ENCODE results near the gene IFT20. TPM values are rescaled to one million over a fixed set of nuclear protein-coding genes. Genes with fewer than 3 reads are reported as not detected.

Gene IFT20
- total and polyA plus RNA-seq, 2 experiments from 2014 or later, result 41.9 to 73.8 TPM

DNA sequence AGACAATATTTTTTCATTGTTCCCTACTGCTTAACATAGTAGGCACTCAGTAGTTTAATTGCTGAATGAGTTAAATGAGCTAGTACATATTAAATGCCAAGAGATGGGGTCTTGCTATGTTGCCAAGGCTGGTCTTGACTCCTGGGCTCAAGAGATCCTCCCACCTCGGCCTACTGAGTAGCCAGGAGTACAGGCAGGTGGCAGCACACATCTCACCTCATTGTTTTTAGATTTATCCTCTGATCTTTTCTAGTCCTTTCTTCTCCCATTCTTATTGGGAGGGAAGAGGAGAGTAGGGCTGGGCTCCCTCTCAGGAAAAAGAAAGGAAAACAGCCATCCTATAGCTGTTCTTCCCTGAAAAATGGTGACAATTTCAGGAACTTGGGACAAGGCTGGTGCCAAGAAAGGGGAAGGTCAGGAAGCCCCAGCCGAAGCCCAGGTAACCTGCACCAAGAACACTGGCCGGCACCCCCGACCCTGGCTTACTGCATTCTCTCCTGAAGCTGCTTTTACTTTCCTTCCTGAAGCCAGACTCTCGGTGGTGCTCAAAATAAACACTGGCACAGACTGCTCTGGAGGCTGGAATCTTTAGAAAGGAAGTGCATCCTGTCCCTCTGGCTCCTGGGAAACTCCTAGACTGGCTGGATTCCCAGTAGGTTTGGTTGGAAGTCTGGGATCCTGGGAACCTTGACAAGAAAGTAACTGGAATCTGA is 2.9 kb upstream of the IFT20 start:
- Histone ChIP-seq H3K36me3 (peaks cover 32% of the 10 kb centered on the region), H3K9me3 (ENCODE audit: low read depth) (no peaks in the 10 kb centered on the region), H3K27ac (no peak overlapping the region), H3K4me3 (no peak overlapping the region), H3K4me1 (ENCODE audit: low read depth) (peaks cover 4% of the 10 kb centered on the region), H3K27me3 (no peaks in the 10 kb centered on the region)
- TF ChIP-seq, protein P1, sequence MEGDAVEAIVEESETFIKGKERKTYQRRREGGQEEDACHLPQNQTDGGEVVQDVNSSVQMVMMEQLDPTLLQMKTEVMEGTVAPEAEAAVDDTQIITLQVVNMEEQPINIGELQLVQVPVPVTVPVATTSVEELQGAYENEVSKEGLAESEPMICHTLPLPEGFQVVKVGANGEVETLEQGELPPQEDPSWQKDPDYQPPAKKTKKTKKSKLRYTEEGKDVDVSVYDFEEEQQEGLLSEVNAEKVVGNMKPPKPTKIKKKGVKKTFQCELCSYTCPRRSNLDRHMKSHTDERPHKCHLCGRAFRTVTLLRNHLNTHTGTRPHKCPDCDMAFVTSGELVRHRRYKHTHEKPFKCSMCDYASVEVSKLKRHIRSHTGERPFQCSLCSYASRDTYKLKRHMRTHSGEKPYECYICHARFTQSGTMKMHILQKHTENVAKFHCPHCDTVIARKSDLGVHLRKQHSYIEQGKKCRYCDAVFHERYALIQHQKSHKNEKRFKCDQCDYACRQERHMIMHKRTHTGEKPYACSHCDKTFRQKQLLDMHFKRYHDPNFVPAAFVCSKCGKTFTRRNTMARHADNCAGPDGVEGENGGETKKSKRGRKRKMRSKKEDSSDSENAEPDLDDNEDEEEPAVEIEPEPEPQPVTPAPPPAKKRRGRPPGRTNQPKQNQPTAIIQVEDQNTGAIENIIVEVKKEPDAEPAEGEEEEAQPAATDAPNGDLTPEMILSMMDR (IDR thresholded peaks at IDR 0.05; ENCODE audit: low read depth, low read length), result no peak
- peak in 1 of 2 donors; percentile 61 for DNase-seq (ENCODE audit: low read depth in 1 of 2, low spot score in 1 of 2)

GRCh38 chr17:28335959-28336871 is 943 bp upstream of the IFT20 start:
- TF ChIP-seq, protein P1 (IDR thresholded peaks at IDR 0.05; ENCODE audit: low read depth, low read length), result no peak
- peaks cover 12% of the 10 kb centered on the region for H3K36me3 ChIP-seq
- peak overlapping the region; percentile 70 for H3K4me3 ChIP-seq
- H3K27me3 ChIP-seq, result no peaks in the 10 kb centered on the region
- peaks cover 4% of the 10 kb centered on the region for H3K4me1 ChIP-seq (ENCODE audit: low read depth)
- peak; percentile 83 to 94 for DNase-seq (ENCODE audit: low read depth in 1 of 2, low spot score in 1 of 2)
- H3K27ac ChIP-seq, result peak overlapping the region; percentile 93
- H3K9me3 ChIP-seq (ENCODE audit: low read depth), result no peaks in the 10 kb centered on the region

GRCh38 chr17:28334666-28335200 is 539 bp downstream of the IFT20 start:
- H3K36me3 ChIP-seq, result no peaks in the 10 kb centered on the region
- H3K27ac ChIP-seq, result peak overlapping the region; percentile 73
- H3K9me3 ChIP-seq (ENCODE audit: low read depth), result no peaks in the 10 kb centered on the region
- H3K4me3 ChIP-seq, result peak overlapping the region; percentile 75
- no peaks in the 10 kb centered on the region for H3K27me3 ChIP-seq
- peaks cover 4% of the 10 kb centered on the region for H3K4me1 ChIP-seq (ENCODE audit: low read depth)
- TF ChIP-seq, protein P1 (IDR thresholded peaks at IDR 0.05; ENCODE audit: low read depth, low read length), result no peak
- no peak for DNase-seq (ENCODE audit: low read depth in 1 of 2, low spot score in 1 of 2)

DNA sequence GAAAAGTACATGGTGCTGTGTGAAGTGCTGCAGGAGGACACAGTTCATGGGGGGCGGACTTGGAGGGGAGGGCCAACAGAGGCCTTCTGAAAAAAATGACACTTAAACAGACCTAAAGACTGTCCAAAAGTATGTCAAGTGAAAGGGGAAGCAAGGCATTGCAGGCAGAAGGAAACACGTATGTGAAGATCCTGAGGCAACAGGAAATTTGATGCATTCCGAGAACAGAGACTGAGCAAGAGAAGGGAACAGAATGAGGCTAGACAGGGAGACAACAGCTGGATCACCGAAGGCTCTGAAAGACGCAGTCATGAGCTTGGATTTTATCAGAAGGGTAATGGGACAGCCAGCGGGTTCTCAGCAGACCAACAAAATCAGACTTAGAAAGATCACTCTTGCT is 1.1 kb downstream of the IFT20 start:
- TF ChIP-seq, protein P1 (IDR thresholded peaks at IDR 0.05; ENCODE audit: low read depth, low read length), result no peak
- Histone ChIP-seq H3K9me3 (ENCODE audit: low read depth) (no peaks in the 10 kb centered on the region), H3K27ac (no peak overlapping the region), H3K4me1 (ENCODE audit: low read depth) (peaks cover 4% of the 10 kb centered on the region), H3K4me3 (peak overlapping the region; percentile 75), H3K27me3 (no peaks in the 10 kb centered on the region), H3K36me3 (peaks cover 1% of the 10 kb centered on the region)
- DNase-seq (ENCODE audit: low read depth in 1 of 2, low spot score in 1 of 2), result peak in 1 of 2 donors; percentile 47

- no peak for DNase-seq (ENCODE audit: low read depth in 1 of 2, low spot score in 1 of 2)
- TF ChIP-seq, protein P1 (IDR thresholded peaks at IDR 0.05; ENCODE audit: low read depth, low read length), result no peak
- peaks cover 9% of the 10 kb centered on the region for H3K36me3 ChIP-seq
Observed at GRCh38 chr17:28333083-28333746, 2.1 kb downstream of the IFT20 start.

More at GRCh38 chr17:28333083-28333746, 2.1 kb downstream of the IFT20 start:
- no peak overlapping the region for H3K4me3 ChIP-seq
- no peaks in the 10 kb centered on the region for H3K9me3 ChIP-seq (ENCODE audit: low read depth)
- no peaks in the 10 kb centered on the region for H3K27me3 ChIP-seq
- H3K27ac ChIP-seq, result no peak overlapping the region
- peaks cover 4% of the 10 kb centered on the region for H3K4me1 ChIP-seq (ENCODE audit: low read depth)
